H9 (cell line): Measurements from ENCODE around the gene TRIM2. TPM values are rescaled to one million over a fixed set of nuclear protein-coding genes. Genes with fewer than 3 reads are reported as not detected.
A peak's percentile ranks its signal among the peaks of the same experiment; 100 is the strongest.

ENCODE experiments used
- DNase-seq: peaks from one replicate; pipeline ENCODE4 v3.0.0-alpha.2; 2017
- H2AFZ ChIP-seq: one replicate; pipeline ENCODE4 v1.6.1; 2013; ENCODE audit warnings: mild to moderate bottlenecking, low read length, control low read depth, moderate library complexity
- H2AK5ac ChIP-seq: 2 replicates; pipeline ENCODE4 v1.6.1; 2013; ENCODE audit warnings: low read length, control low read depth, mixed read lengths; ENCODE audit not compliant: insufficient read length
- H2BK120ac ChIP-seq: one replicate; pipeline ENCODE4 v1.6.1; 2013; ENCODE audit warnings: low read depth, mild to moderate bottlenecking, low read length, control low read depth, inconsistent platforms; ENCODE audit not compliant: poor library complexity, severe bottlenecking
- H2BK12ac ChIP-seq: 2 replicates; pipeline ENCODE4 v1.6.1; 2013; ENCODE audit warnings: low read length, control low read depth, mixed read lengths, low read depth; ENCODE audit not compliant: insufficient read length
- H2BK15ac ChIP-seq: 2 replicates; pipeline ENCODE4 v1.6.1; 2013; ENCODE audit warnings: low read depth, low read length, control low read depth
- H2BK20ac ChIP-seq: one replicate; pipeline ENCODE4 v1.6.1; 2013; ENCODE audit warnings: low read depth, mild to moderate bottlenecking, low read length, control low read depth, inconsistent platforms; ENCODE audit not compliant: poor library complexity, severe bottlenecking
- H2BK5ac ChIP-seq: 2 replicates; pipeline ENCODE4 v1.6.1; 2013; ENCODE audit warnings: low read length, control low read depth, mixed read lengths; ENCODE audit not compliant: insufficient read length
- H3K14ac ChIP-seq: 2 replicates; pipeline ENCODE4 v1.6.1; 2013; ENCODE audit warnings: low read length, control low read depth; ENCODE audit not compliant: insufficient read depth
- H3K18ac ChIP-seq: 2 replicates; pipeline ENCODE4 v1.6.1; 2013; ENCODE audit warnings: low read depth, mild to moderate bottlenecking, mixed read lengths, low read length, control low read depth; ENCODE audit not compliant: insufficient read length
- H3K23ac ChIP-seq: 2 replicates; pipeline ENCODE4 v1.6.1; 2013; ENCODE audit warnings: low read length, control low read depth, mixed read lengths, low read depth; ENCODE audit not compliant: insufficient read length
- H3K23me2 ChIP-seq: 2 replicates; pipeline ENCODE4 v1.6.1; 2013; ENCODE audit warnings: low read depth, mild to moderate bottlenecking, mixed read lengths, low read length, control low read depth; ENCODE audit not compliant: insufficient read length, poor library complexity, severe bottlenecking
- H3K27ac ChIP-seq: 2 replicates; pipeline ENCODE4 v1.5.1; 2013; ENCODE audit warnings: low read length, control low read depth, mixed read lengths, low read depth; ENCODE audit not compliant: insufficient read length
- H3K27me3 ChIP-seq: 2 replicates; pipeline ENCODE4 v1.6.1; 2013; ENCODE audit warnings: low read length, control low read depth, inconsistent platforms; ENCODE audit not compliant: insufficient read depth
- H3K4ac ChIP-seq: 2 replicates; pipeline ENCODE4 v1.6.1; 2013; ENCODE audit warnings: low read depth, mild to moderate bottlenecking, control low read depth, inconsistent platforms, low read length, moderate library complexity
- H3K4me1 ChIP-seq: 2 replicates; pipeline ENCODE4 v1.6.1; 2013; ENCODE audit warnings: low read length, control low read depth, inconsistent platforms; ENCODE audit not compliant: insufficient read depth
- H3K4me2 ChIP-seq: 2 replicates; pipeline ENCODE4 v1.6.1; 2013; ENCODE audit warnings: low read length, control low read depth, mixed read lengths; ENCODE audit not compliant: insufficient read length, insufficient read depth
- H3K56ac ChIP-seq: 2 replicates; pipeline ENCODE4 v1.6.1; 2013; ENCODE audit warnings: low read depth, mild to moderate bottlenecking, mixed read lengths, low read length, control low read depth; ENCODE audit not compliant: insufficient read length
- H3K79me1 ChIP-seq: 2 replicates; pipeline ENCODE4 v1.6.1; 2013; ENCODE audit warnings: low read depth, mild to moderate bottlenecking, moderate library complexity, low read length, control low read depth, inconsistent platforms; ENCODE audit not compliant: insufficient read depth, poor library complexity, severe bottlenecking
- H3K79me2 ChIP-seq: 2 replicates; pipeline ENCODE4 v1.6.1; 2013; ENCODE audit warnings: low read length, control low read depth, inconsistent platforms; ENCODE audit not compliant: insufficient read depth
- H3K9ac ChIP-seq: 2 replicates; pipeline ENCODE4 v1.6.1; 2013; ENCODE audit warnings: low read length, control low read depth, mixed read lengths; ENCODE audit not compliant: insufficient read length; ENCODE audit errors: extremely low read depth
- H3K9me3 ChIP-seq: one replicate; pipeline ENCODE4 v1.6.1; 2013; ENCODE audit warnings: low read depth, low read length, inconsistent platforms; ENCODE audit not compliant: control insufficient read depth
- H3T11ph ChIP-seq: one replicate; pipeline ENCODE4 v1.6.1; 2013; ENCODE audit warnings: mild to moderate bottlenecking, low read length, control low read depth, inconsistent platforms
- H4K20me1 ChIP-seq: one replicate; pipeline ENCODE4 v1.6.1; 2013; ENCODE audit not compliant: control insufficient read depth, insufficient read length, insufficient read depth
- H4K5ac ChIP-seq: 2 replicates; pipeline ENCODE4 v1.6.1; 2013; ENCODE audit warnings: low read depth, mild to moderate bottlenecking, mixed read lengths, low read length, control low read depth; ENCODE audit not compliant: insufficient read length
- H4K8ac ChIP-seq: replicated peaks from 2 replicates; pipeline ENCODE4 v1.6.1; 2013; ENCODE audit warnings: low read length, control low read depth, mixed read lengths, low read depth; ENCODE audit not compliant: insufficient read length
- H4K91ac ChIP-seq: 2 replicates; pipeline ENCODE4 v1.6.1; 2013; ENCODE audit warnings: low read depth, mild to moderate bottlenecking, moderate library complexity, mixed read lengths, low read length, control low read depth; ENCODE audit not compliant: insufficient read length
- H3K27ac Mint-ChIP-seq, 3 experiments: 2 replicates in 2 of 3; 3 replicates in 1 of 3; pipeline ENCODE4 v1.8.0; 2020 to 2021; ENCODE audit warnings: mixed read lengths in 3 of 3, mild to moderate bottlenecking in 1 of 3, moderate library complexity in 1 of 3
- H3K27me3 Mint-ChIP-seq: 2 replicates; pipeline ENCODE4 v1.8.0; 2021; ENCODE audit warnings: low read depth, mild to moderate bottlenecking, moderate library complexity, mixed read lengths
- H3K36me3 Mint-ChIP-seq, 3 experiments: 2 replicates in 2 of 3; 3 replicates in 1 of 3; pipeline ENCODE4 v1.8.0; 2020 to 2021; ENCODE audit warnings: low read depth in 3 of 3, mixed read lengths in 3 of 3; ENCODE audit not compliant: insufficient read depth in 1 of 3
- H3K4me1 Mint-ChIP-seq, 2 experiments: 2 replicates each; pipeline ENCODE4 v1.8.0; 2020; ENCODE audit warnings: mixed read lengths in 2 of 2
- H3K4me3 Mint-ChIP-seq, 2 experiments: 2 replicates in 1 of 2; 3 replicates in 1 of 2; pipeline ENCODE4 v1.8.0; 2020 to 2021; ENCODE audit warnings: mild to moderate bottlenecking in 2 of 2, mixed read lengths in 2 of 2, moderate library complexity in 1 of 2
- H3K9me3 Mint-ChIP-seq, 2 experiments: 2 replicates in 1 of 2; 3 replicates in 1 of 2; pipeline ENCODE4 v1.8.0; 2020; ENCODE audit warnings: mild to moderate bottlenecking in 2 of 2, mixed read lengths in 2 of 2, moderate library complexity in 1 of 2
- CTCF ChIP-seq: fragments of 200-600 bp; sonication (generic); conservative IDR thresholded peaks from 3 replicates; pipeline ENCODE4 v1.8.0; 2021; ENCODE audit warnings: antibody characterized with exemption, mild to moderate bottlenecking
- WGBS: extraction: QIAGEN DNeasy Blood & Tissue Kit; methylation state at CpG from one replicate; pipeline ENCODE4 v1.1.7; 2013; ENCODE audit warnings: missing lambda C conversion rate, low lambda C conversion rate, mixed read lengths; ENCODE audit not compliant: insufficient read length; ENCODE audit errors: extremely low coverage; 5-methylcytosine and 5-hydroxymethylcytosine counted together
- total RNA-seq: library from RNA; stranded (reverse); gene quantifications from 2 replicates; pipeline ENCODE4 v1.2.1, GENCODE V29; 2021

TRIM2 gene
- total RNA-seq, 1 experiment from 2014 or later = 28.9 TPM

- DNase-seq = no peak
- Histone ChIP-seq H3K18ac (no peak overlapping the region), H4K5ac (no peak overlapping the region), H3K23me2 (no peaks in the 10 kb centered on the region), H3K27me3 (no peaks in the 10 kb centered on the region), H3K4me2 (no peak overlapping the region), H3K14ac (no peak overlapping the region), H3K79me1 (no peaks in the 10 kb centered on the region), H2AFZ (no peak overlapping the region), H3K79me2 (no peaks in the 10 kb centered on the region), H3K27ac (no peak overlapping the region), H4K8ac (no peak overlapping the region), H3K56ac (no peak overlapping the region), H4K91ac (no peak overlapping the region), H2AK5ac (no peak overlapping the region), H3K9me3 (no peaks in the 10 kb centered on the region), H3K4ac (no peak overlapping the region), H2BK15ac (no peak overlapping the region), H3K4me1 (no peaks in the 10 kb centered on the region), H3K9ac (no peak overlapping the region), H2BK120ac (no peak overlapping the region), H2BK20ac (no peak overlapping the region), H2BK5ac (no peak overlapping the region), H2BK12ac (no peak overlapping the region), H4K20me1 (no peaks in the 10 kb centered on the region), H3T11ph (no peak overlapping the region), H3K23ac (no peak overlapping the region)
- Mint-ChIP-seq H3K27ac (peak overlapping the region in 1 of 3 experiments; percentile 29; a peak in 1 of 7 replicates), H3K36me3 (no peaks in the 10 kb centered on the region; a peak in 1 of 7 replicates), H3K27me3 (peaks cover 9% of the 10 kb centered on the region; the same call in 1 of the 2 replicates), H3K9me3 (peaks cover 3% of the 10 kb centered on the region in 2 experiments; a peak in 3 of 5 replicates), H3K4me1 (peaks cover 0 to 2% of the 10 kb centered on the region in 2 experiments; a peak in 1 of 4 replicates), H3K4me3 (no peak overlapping the region)
- WGBS = no CpG with 5 or more reads among the region's 2 CpGs
- TF ChIP-seq CTCF = no peak
Measured at GRCh38 chr4:153170407-153170806, 33.8 kb upstream of the TRIM2 start.
